SK-N-SH (cell line): ENCODE measurements around the gene POLE3. TPM values are rescaled to one million over a fixed set of nuclear protein-coding genes. Genes with fewer than 3 reads are reported as not detected.
"Not testable (repeated sequence)": the region's sequence is repeated elsewhere in the genome, so short reads cannot be mapped to it uniquely, and the experiment has no call there.

Source experiments
- CTCF ChIA-PET: fragments of 300-600, 350-600 bp; formaldehyde crosslinking; extraction: SDS; loops from one replicate; lab custom pipeline; 2021; lab: Yijun Ruan, JAX
- POLR2A ChIA-PET: fragments of 350-600 bp; sonication (Branson Sonifier 250); formaldehyde crosslinking; extraction: SDS; loops from one replicate; lab custom pipeline; 2020; ENCODE audit warnings: antibody characterized with exemption, inconsistent platforms; lab: Yijun Ruan, JAX
- DNase-seq: peaks from one replicate; pipeline ENCODE4 v3.0.0; 2012
- H2AFZ ChIP-seq: fragments of 200-600 bp; sonication (generic); 2 replicates; pipeline ENCODE4 v1.8.1; 2016; ENCODE audit warnings: antibody characterized with exemption, mild to moderate bottlenecking, low read depth
- H3F3A ChIP-seq: fragments of 200-600 bp; sonication (generic); replicated peaks from 2 replicates; pipeline ENCODE3; 2016; ENCODE audit warnings: antibody characterized with exemption, mild to moderate bottlenecking; ENCODE audit not compliant: insufficient read depth
- H3K27ac ChIP-seq, 2 experiments: fragments of 200-500 bp in 1 of 2; fragments of 200-600 bp in 1 of 2; sonication (Bioruptor generic) in 1 of 2; sonication (generic), shearing (Covaris generic) in 1 of 2; 2 replicates each; pipeline versions ENCODE4 v1.5.1 to v1.6.1; 2014 to 2016; ENCODE audit warnings: low read depth in 2 of 2, inconsistent platforms in 1 of 2, low read length in 1 of 2, mild to moderate bottlenecking in 1 of 2, mixed read lengths in 1 of 2
- H3K27me3 ChIP-seq: fragments of 200-600 bp; sonication (generic), shearing (Covaris generic); 2 replicates; pipeline ENCODE4 v1.6.1; 2016; ENCODE audit warnings: mixed run types; ENCODE audit not compliant: insufficient read depth
- H3K36me3 ChIP-seq, 2 experiments: fragments of 200-500 bp in 1 of 2; fragments of 200-600 bp in 1 of 2; sonication (Bioruptor generic) in 1 of 2; sonication (generic) in 1 of 2; replicated peaks in 1 of 2; 2 replicates each; pipeline versions ENCODE3 to v1.5.1; 2014 to 2016; ENCODE audit warnings: low read length in 1 of 2, mild to moderate bottlenecking in 1 of 2; ENCODE audit not compliant: insufficient read depth in 2 of 2, control insufficient read depth in 1 of 2
- H3K4me1 ChIP-seq, 2 experiments: fragments of 200-500 bp in 1 of 2; fragments of 200-600 bp in 1 of 2; sonication (Bioruptor generic) in 1 of 2; sonication (generic), shearing (Covaris generic) in 1 of 2; 2 replicates each; pipeline versions ENCODE4 v1.5.1 to v1.6.1; 2014 to 2016; ENCODE audit warnings: low read depth in 1 of 2, low read length in 1 of 2, mixed run types in 1 of 2; ENCODE audit not compliant: insufficient read depth in 2 of 2, control insufficient read depth in 1 of 2
- H3K4me2 ChIP-seq: fragments of 200-600 bp; sonication (generic), shearing (Covaris generic); 2 replicates; pipeline ENCODE4 v1.6.1; 2017; ENCODE audit warnings: mixed run types
- H3K4me3 ChIP-seq, 2 experiments: fragments of 200-500 bp in 1 of 2; fragments of 200-600 bp in 1 of 2; sonication (Bioruptor generic) in 1 of 2; sonication (generic), shearing (Covaris generic) in 1 of 2; 2 replicates each; pipeline versions ENCODE4 v1.5.1 to v1.8.1; 2014 to 2016; ENCODE audit warnings: low read depth in 2 of 2, inconsistent platforms in 1 of 2, low read length in 1 of 2, mild to moderate bottlenecking in 1 of 2, mixed read lengths in 1 of 2, moderate library complexity in 1 of 2
- H3K79me2 ChIP-seq: fragments of 200-600 bp; sonication (generic); 2 replicates; pipeline ENCODE4 v1.8.1; 2017; ENCODE audit warnings: mild to moderate bottlenecking; ENCODE audit not compliant: insufficient read depth
- H3K9ac ChIP-seq: fragments of 200-600 bp; sonication (generic); 2 replicates; pipeline ENCODE4 v1.6.1; 2017; ENCODE audit warnings: mixed run types
- H3K9me2 ChIP-seq: fragments of 200-600 bp; sonication (generic); 2 replicates; pipeline ENCODE4 v1.6.1; 2017; ENCODE audit warnings: mixed run types
- H3K9me3 ChIP-seq: fragments of 200-600 bp; sonication (generic); 2 replicates; pipeline ENCODE4 v1.6.1; 2017; ENCODE audit warnings: mixed run types, mild to moderate bottlenecking, moderate library complexity
- H4K20me1 ChIP-seq: fragments of 200-600 bp; sonication (generic); 2 replicates; pipeline ENCODE4 v1.6.1; 2017; ENCODE audit warnings: mild to moderate bottlenecking, mixed run types; ENCODE audit not compliant: insufficient read depth
- EP300 ChIP-seq, 2 experiments: IDR thresholded peaks; 2 replicates each; pipeline versions ENCODE4 v1.4.0 to v1.6.1; 2012; ENCODE audit warnings: borderline replicate concordance in 1 of 2, low read depth in 1 of 2, low read length in 1 of 2
- EZH2phosphoT487 ChIP-seq: fragments of 200-600 bp; sonication (generic); IDR thresholded peaks from 2 replicates; pipeline ENCODE4 v1.6.1; 2017; ENCODE audit warnings: low read depth, mixed run types, mild to moderate bottlenecking, antibody characterized with exemption, moderate library complexity, borderline replicate concordance
- FOXM1 ChIP-seq: IDR thresholded peaks from 2 replicates; pipeline ENCODE4 v1.4.0; 2012; ENCODE audit warnings: low read depth, mild to moderate bottlenecking
- GABPA ChIP-seq: IDR thresholded peaks from 2 replicates; pipeline ENCODE4 v1.4.0; 2012; ENCODE audit warnings: low read depth, mild to moderate bottlenecking
- GATA2 ChIP-seq: sonication (generic); formaldehyde crosslinking; IDR thresholded peaks from 2 replicates; pipeline ENCODE4 v1.5.0; 2020; ENCODE audit warnings: mild to moderate bottlenecking, missing genetic modification reagents
- IRF3 ChIP-seq: fragments of 150-350 bp; IDR thresholded peaks from 2 replicates; pipeline ENCODE4 v1.6.1; 2016; ENCODE audit warnings: mild to moderate bottlenecking, low read depth, low read length
- MAX ChIP-seq: IDR thresholded peaks from 2 replicates; pipeline ENCODE4 v1.4.0; 2012; ENCODE audit warnings: low read depth
- MEF2A ChIP-seq: IDR thresholded peaks from 2 replicates; pipeline ENCODE4 v1.4.0; 2012; ENCODE audit warnings: low read depth, borderline replicate concordance
- MXI1 ChIP-seq: IDR thresholded peaks from 2 replicates; pipeline ENCODE4 v1.6.1; 2012; ENCODE audit warnings: mild to moderate bottlenecking, low read depth, low read length, improper control_type of control experiment
- NRF1 ChIP-seq: IDR thresholded peaks from 2 replicates; pipeline ENCODE4 v1.6.1; 2012; ENCODE audit warnings: low read depth, mild to moderate bottlenecking, low read length
- RFX5 ChIP-seq: IDR thresholded peaks from 2 replicates; pipeline ENCODE4 v1.6.1; 2012; ENCODE audit warnings: mild to moderate bottlenecking, improper control_type of control experiment, low read length
- RXRA ChIP-seq: IDR thresholded peaks from 2 replicates; pipeline ENCODE4 v1.4.0; 2012; ENCODE audit warnings: low read depth, mild to moderate bottlenecking, borderline replicate concordance
- SIN3A ChIP-seq: IDR thresholded peaks from 2 replicates; pipeline ENCODE4 v1.6.1; 2012; ENCODE audit warnings: low read depth, mild to moderate bottlenecking, low read length, moderate library complexity, borderline replicate concordance
- TAF1 ChIP-seq: IDR thresholded peaks from 2 replicates; pipeline ENCODE4 v1.6.1; 2012; ENCODE audit warnings: low read depth, mild to moderate bottlenecking, low read length, moderate library complexity, borderline replicate concordance
- TEAD4 ChIP-seq: IDR thresholded peaks from 2 replicates; pipeline ENCODE4 v1.4.0; 2012; ENCODE audit warnings: mild to moderate bottlenecking, borderline replicate concordance; ENCODE audit not compliant: insufficient read depth
- USF1 ChIP-seq: IDR thresholded peaks from 2 replicates; pipeline ENCODE4 v1.4.0; 2012; ENCODE audit warnings: low read depth, borderline replicate concordance
- YY1 ChIP-seq: IDR thresholded peaks from 2 replicates; pipeline ENCODE4 v1.4.0; 2012; ENCODE audit warnings: low read depth, mild to moderate bottlenecking
- WGBS: methylation state at CpG from one replicate; pipeline ENCODE4 v1.1.6; 2017; ENCODE audit warnings: low lambda C conversion rate; 5-methylcytosine and 5-hydroxymethylcytosine counted together
- polyA plus RNA-seq, 3 experiments: library from polyadenylated mRNA; depleted of rRNA; stranded (reverse); fragments of >200 nt; gene quantifications; 2 replicates each; pipeline ENCODE4 v1.2.3, GENCODE V29; 2012

The POLE3 gene
- polyA plus RNA-seq, 1 of the 3 experiments (the other 2 are of a cell fraction) = 40.1 TPM

- H3K79me2 ChIP-seq = no peaks in the 10 kb centered on the region
- TF ChIP-seq GATA2 (CRISPR knock-in tag) = no peak
- no peak for TF ChIP-seq RFX5
- TF ChIP-seq RXRA = no peak
- TF ChIP-seq TEAD4 = no peak
- no peak for TF ChIP-seq MAX
- no peak for TF ChIP-seq EZH2phosphoT487
- TF ChIP-seq NRF1 = no peak
- TF ChIP-seq FOXM1 = no peak
- no peak for TF ChIP-seq SIN3A
- no peak for TF ChIP-seq MEF2A
- no peak for TF ChIP-seq YY1
- no peak for TF ChIP-seq IRF3
- TF ChIP-seq EP300 (IDR thresholded peaks at IDR 0.05; ENCODE audit: borderline replicate concordance in 1 of 2, low read depth in 1 of 2, low read length in 1 of 2) = no peak
- TF ChIP-seq GABPA = no peak
- no peak for TF ChIP-seq MXI1
- no peak for TF ChIP-seq USF1
- TF ChIP-seq TAF1 = no peak
- TF ChIP-seq, all 33 proteins: peak for 0
- Histone ChIP-seq H3K9me2 (no peaks in the 10 kb centered on the region), H3K4me1 (no peaks in the 10 kb centered on the region; a peak in 1 of 4 replicates), H2AFZ (no peak overlapping the region), H3K4me2 (no peak overlapping the region), H3K9ac (no peak overlapping the region), H3K27me3 (no peaks in the 10 kb centered on the region), H3F3A (no peaks in the 10 kb centered on the region), H4K20me1 (no peaks in the 10 kb centered on the region), H3K27ac (no peak overlapping the region), H3K9me3 (no peaks in the 10 kb centered on the region), H3K4me3 (no peak overlapping the region), H3K36me3 (no peaks in the 10 kb centered on the region)
- WGBS = 54% methylated on average over 1 of the region's 1 CpG
- POLR2A ChIA-PET = no interaction called here
- CTCF ChIA-PET = no interaction called here
- DNase-seq = no peak
Measured at GRCh38 chr9:113380869-113381378, 29.6 kb downstream of the POLE3 start.

- H3K9me2 ChIP-seq, DNase-seq, H3K79me2 ChIP-seq, POLR2A ChIA-PET, H3K4me1 ChIP-seq, H3K4me3 ChIP-seq, H3K4me2 ChIP-seq, H3K27me3 ChIP-seq, H3K27ac ChIP-seq, H3K9me3 ChIP-seq, H4K20me1 ChIP-seq, H3F3A ChIP-seq, H3K9ac ChIP-seq, H3K36me3 ChIP-seq, H2AFZ ChIP-seq: not testable (repeated sequence)
- CTCF ChIA-PET = interaction anchor here (0.6 kb wide), 1 partner anchor 22 kb away, joined by 3 read pairs; no protein-coding TSS in a partner anchor
- 62% methylated on average over 2 of the region's 2 CpGs for WGBS
Measured at GRCh38 chr9:113379829-113380210, 30.7 kb downstream of the POLE3 start.

- H3K4me1 ChIP-seq, H3K27me3 ChIP-seq, H4K20me1 ChIP-seq, CTCF ChIA-PET, H3K9ac ChIP-seq, H3K4me3 ChIP-seq, H3K79me2 ChIP-seq, H2AFZ ChIP-seq, H3K27ac ChIP-seq, H3F3A ChIP-seq, H3K9me2 ChIP-seq, POLR2A ChIA-PET, H3K9me3 ChIP-seq, DNase-seq, H3K36me3 ChIP-seq, H3K4me2 ChIP-seq: not testable (repeated sequence)
- 91% methylated on average over 24 of the region's 24 CpGs for WGBS
Measured at GRCh38 chr9:113379094-113379828, 31.2 kb downstream of the POLE3 start.
